ENCODE data around the gene COA8. TPM values are rescaled to one million over a fixed set of nuclear protein-coding genes. Genes with fewer than 3 reads are reported as not detected.

The COA8 gene
- total and polyA plus RNA-seq, 2 of the 13 experiments (the other 11 are each of a cell fraction or from before 2014, with no cell fraction given): 10.9 to 25.1 TPM

DNA sequence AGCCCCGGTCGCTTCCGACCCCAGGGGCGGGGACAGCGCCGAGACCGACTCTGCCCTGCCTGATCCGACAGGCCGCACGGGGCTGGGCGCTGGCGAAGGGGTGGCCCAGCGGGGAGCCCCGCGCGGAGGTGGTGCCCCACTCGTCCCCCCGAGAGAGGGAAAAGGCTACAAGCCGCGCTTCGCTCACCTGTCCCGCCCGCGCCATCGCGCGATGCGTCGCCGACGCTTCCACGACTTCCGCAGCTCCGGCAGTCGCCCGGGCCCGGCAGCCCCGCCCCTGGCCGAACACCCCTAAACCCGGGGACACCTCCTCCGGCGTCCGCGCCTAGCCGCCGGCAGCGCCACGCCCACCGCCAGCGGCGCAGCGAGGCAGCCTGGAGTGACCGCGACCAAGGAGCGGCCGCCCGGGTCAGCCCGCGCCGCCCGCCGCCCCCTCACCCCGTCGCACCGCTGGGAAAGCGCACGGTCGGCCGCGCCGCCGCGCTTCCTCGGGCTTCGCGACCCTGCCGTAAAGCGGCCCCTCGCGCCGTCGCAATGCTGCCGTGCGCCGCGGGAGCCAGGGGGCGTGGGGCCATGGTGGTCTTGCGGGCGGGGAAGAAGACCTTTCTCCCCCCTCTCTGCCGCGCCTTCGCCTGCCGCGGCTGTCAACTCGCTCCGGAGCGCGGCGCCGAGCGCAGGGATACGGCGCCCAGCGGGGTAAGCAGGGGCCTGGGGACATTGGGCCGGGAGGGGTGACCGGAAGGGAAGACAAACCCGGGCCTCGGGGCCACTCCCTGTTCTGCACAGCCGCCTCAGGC, at the start of gene COA8, which contains the start of gene BAG5 (continued):
- TF ChIP-seq, protein P1, sequence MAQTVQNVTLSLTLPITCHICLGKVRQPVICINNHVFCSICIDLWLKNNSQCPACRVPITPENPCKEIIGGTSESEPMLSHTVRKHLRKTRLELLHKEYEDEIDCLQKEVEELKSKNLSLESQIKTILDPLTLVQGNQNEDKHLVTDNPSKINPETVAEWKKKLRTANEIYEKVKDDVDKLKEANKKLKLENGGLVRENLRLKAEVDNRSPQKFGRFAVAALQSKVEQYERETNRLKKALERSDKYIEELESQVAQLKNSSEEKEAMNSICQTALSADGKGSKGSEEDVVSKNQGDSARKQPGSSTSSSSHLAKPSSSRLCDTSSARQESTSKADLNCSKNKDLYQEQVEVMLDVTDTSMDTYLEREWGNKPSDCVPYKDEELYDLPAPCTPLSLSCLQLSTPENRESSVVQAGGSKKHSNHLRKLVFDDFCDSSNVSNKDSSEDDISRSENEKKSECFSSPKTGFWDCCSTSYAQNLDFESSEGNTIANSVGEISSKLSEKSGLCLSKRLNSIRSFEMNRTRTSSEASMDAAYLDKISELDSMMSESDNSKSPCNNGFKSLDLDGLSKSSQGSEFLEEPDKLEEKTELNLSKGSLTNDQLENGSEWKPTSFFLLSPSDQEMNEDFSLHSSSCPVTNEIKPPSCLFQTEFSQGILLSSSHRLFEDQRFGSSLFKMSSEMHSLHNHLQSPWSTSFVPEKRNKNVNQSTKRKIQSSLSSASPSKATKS (CRISPR knock-in tag; IDR thresholded peaks at IDR 0.05): no peak; the same call in 1 of the 2 replicates
- TF ChIP-seq, protein P2, sequence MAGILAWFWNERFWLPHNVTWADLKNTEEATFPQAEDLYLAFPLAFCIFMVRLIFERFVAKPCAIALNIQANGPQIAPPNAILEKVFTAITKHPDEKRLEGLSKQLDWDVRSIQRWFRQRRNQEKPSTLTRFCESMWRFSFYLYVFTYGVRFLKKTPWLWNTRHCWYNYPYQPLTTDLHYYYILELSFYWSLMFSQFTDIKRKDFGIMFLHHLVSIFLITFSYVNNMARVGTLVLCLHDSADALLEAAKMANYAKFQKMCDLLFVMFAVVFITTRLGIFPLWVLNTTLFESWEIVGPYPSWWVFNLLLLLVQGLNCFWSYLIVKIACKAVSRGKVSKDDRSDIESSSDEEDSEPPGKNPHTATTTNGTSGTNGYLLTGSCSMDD (CRISPR knock-in tag; IDR thresholded peaks at IDR 0.05): no peak
- TF ChIP-seq GABPB1 (CRISPR knock-in tag; IDR thresholded peaks at IDR 0.05) (peak; percentile 92), PHF8 (CRISPR knock-in tag; IDR thresholded peaks at IDR 0.05) (peak; percentile 92), ZNF781 (CRISPR knock-in tag; IDR thresholded peaks at IDR 0.05; ENCODE audit: borderline replicate concordance, not compliant biosample characterization) (no peak), TARDBP (CRISPR knock-in tag; IDR thresholded peaks at IDR 0.05) (no peak; the same call in 1 of the 2 replicates), ZNF768 (CRISPR knock-in tag; IDR thresholded peaks at IDR 0.05) (peak; percentile 10; the same call in 1 of the 2 replicates), SOX5 (CRISPR knock-in tag; IDR thresholded peaks at IDR 0.05; ENCODE audit: borderline replicate concordance) (peak; percentile 20; the same call in 1 of the 2 replicates), ZNF563 (CRISPR knock-in tag; IDR thresholded peaks at IDR 0.05) (peak; percentile 89), JUN (CRISPR knock-in tag; IDR thresholded peaks at IDR 0.05) (no peak), BRCA1 (CRISPR knock-in tag; IDR thresholded peaks at IDR 0.05) (0 out of 2 replicates have a peak, but pooled peaks have one; percentile 24), SPEN (CRISPR knock-in tag; IDR thresholded peaks at IDR 0.05; ENCODE audit: low read depth) (peak; percentile 82), SAP130 (CRISPR knock-in tag; IDR thresholded peaks at IDR 0.05; ENCODE audit: low read depth) (peak; percentile 86), ZSCAN12 (CRISPR knock-in tag; IDR thresholded peaks at IDR 0.05) (no peak), EHMT2 (IDR thresholded peaks at IDR 0.05; ENCODE audit: borderline replicate concordance, low read depth, low read length) (no peak), ZNF777 (CRISPR knock-in tag; IDR thresholded peaks at IDR 0.05) (0 out of 2 replicates have a peak, but pooled peaks have one; percentile 31), ZNF367 (CRISPR knock-in tag; IDR thresholded peaks at IDR 0.05; ENCODE audit: borderline replicate concordance) (peak; percentile 9; the same call in 1 of the 2 replicates), NFE2L2 (IDR thresholded peaks at IDR 0.05; ENCODE audit: low read length) (no peak), NFKB2 (CRISPR knock-in tag; IDR thresholded peaks at IDR 0.05; ENCODE audit: borderline replicate concordance) (peak; percentile 58; the same call in 1 of the 2 replicates), RARA (CRISPR knock-in tag; IDR thresholded peaks at IDR 0.05) (peak; percentile 39; the same call in 1 of the 2 replicates), ELF1 (CRISPR knock-in tag; IDR thresholded peaks at IDR 0.05) (peak; percentile 73)
- TF ChIP-seq, protein P3, sequence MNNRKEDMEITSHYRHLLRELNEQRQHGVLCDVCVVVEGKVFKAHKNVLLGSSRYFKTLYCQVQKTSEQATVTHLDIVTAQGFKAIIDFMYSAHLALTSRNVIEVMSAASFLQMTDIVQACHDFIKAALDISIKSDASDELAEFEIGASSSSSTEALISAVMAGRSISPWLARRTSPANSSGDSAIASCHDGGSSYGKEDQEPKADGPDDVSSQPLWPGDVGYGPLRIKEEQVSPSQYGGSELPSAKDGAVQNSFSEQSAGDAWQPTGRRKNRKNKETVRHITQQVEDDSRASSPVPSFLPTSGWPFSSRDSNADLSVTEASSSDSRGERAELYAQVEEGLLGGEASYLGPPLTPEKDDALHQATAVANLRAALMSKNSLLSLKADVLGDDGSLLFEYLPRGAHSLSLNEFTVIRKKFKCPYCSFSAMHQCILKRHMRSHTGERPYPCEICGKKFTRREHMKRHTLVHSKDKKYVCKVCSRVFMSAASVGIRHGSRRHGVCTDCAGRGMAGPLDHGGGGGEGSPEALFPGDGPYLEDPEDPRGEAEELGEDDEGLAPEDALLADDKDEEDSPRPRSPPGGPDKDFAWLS (CRISPR knock-in tag; IDR thresholded peaks at IDR 0.05; ENCODE audit: borderline replicate concordance): no peak
- TF ChIP-seq, protein P4, sequence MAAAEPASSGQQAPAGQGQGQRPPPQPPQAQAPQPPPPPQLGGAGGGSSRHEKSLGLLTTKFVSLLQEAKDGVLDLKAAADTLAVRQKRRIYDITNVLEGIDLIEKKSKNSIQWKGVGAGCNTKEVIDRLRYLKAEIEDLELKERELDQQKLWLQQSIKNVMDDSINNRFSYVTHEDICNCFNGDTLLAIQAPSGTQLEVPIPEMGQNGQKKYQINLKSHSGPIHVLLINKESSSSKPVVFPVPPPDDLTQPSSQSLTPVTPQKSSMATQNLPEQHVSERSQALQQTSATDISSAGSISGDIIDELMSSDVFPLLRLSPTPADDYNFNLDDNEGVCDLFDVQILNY (CRISPR knock-in tag; conservative IDR thresholded peaks at IDR 0.05): peak; percentile 18; the same call in 1 of the 2 replicates

Measured in HepG2 (cell line).